K562 (cell line): ENCODE results near the gene JAK3.

Experiments used
- JUND ChIP-seq, 2 experiments: IDR thresholded peaks; 2 replicates in 1 of 2; 3 replicates in 1 of 2; pipeline ENCODE4 v1.6.1; 2011; ENCODE audit warnings: borderline replicate concordance in 2 of 2, low read depth in 2 of 2, low read length in 2 of 2, improper control_type of control experiment in 1 of 2, missing biosample characterization in 1 of 2, missing genetic modification characterization in 1 of 2, missing genetic modification reagents in 1 of 2
- RUNX1 ChIP-seq: sonication (generic); IDR thresholded peaks from 2 replicates; pipeline ENCODE4 v1.6.1; 2016; ENCODE audit warnings: antibody characterized with exemption, low read depth
- U2AF1 ChIP-seq: fragments of 200-400 bp; formaldehyde crosslinking; optimal IDR thresholded peaks from 2 replicates; pipeline ENCODE3; 2017; ENCODE audit warnings: mild to moderate bottlenecking, low read depth, low read length, moderate library complexity
- YY1 ChIP-seq, 3 experiments: IDR thresholded peaks; 2 replicates each; pipeline ENCODE4 v1.6.1; 2011; ENCODE audit warnings: low read length in 2 of 3, mild to moderate bottlenecking in 2 of 3, moderate library complexity in 2 of 3, borderline replicate concordance in 1 of 3, control low read depth in 1 of 3, low read depth in 1 of 3; ENCODE audit not compliant: insufficient read depth in 3 of 3, insufficient replicate concordance in 2 of 3, control insufficient read depth in 1 of 3, insufficient read length in 1 of 3; ENCODE audit errors: extremely low read depth in 1 of 3
- ZFX ChIP-seq: sonication (generic); formaldehyde crosslinking; IDR thresholded peaks from 2 replicates; pipeline ENCODE4 v1.8.0; 2022; ENCODE audit warnings: mild to moderate bottlenecking, missing genetic modification reagents, moderate library complexity

- TF ChIP-seq YY1 (IDR thresholded peaks at IDR 0.05; ENCODE audit: borderline replicate concordance in 1 of 3, control insufficient read depth in 1 of 3, extremely low read depth in 1 of 3, insufficient read depth in 3 of 3, insufficient read length in 1 of 3, insufficient replicate concordance in 2 of 3, low read depth in 1 of 3, low read length in 2 of 3) (no peak), RUNX1 (no peak), U2AF1 (no peak), JUND (IDR thresholded peaks at IDR 0.05; ENCODE audit: borderline replicate concordance, low read depth, low read length) (no peak), JUND (tag; IDR thresholded peaks at IDR 0.05; ENCODE audit: borderline replicate concordance, low read depth, low read length) (no peak), ZFX (no peak)
Observed at GRCh38 chr19:17866312-17866963, 18.7 kb upstream of the JAK3 start.
